HepG2 (cell line): ENCODE results near the gene MEX3B. TPM values are rescaled to one million over a fixed set of nuclear protein-coding genes. Genes with fewer than 3 reads are reported as not detected.

Source experiments
- AGO2 ChIP-seq: fragments of 200-400 bp; formaldehyde crosslinking; optimal IDR thresholded peaks from 2 replicates; pipeline ENCODE3; 2017; ENCODE audit warnings: mild to moderate bottlenecking, low read depth, low read length, moderate library complexity
- BHLHE40 ChIP-seq: IDR thresholded peaks from 2 replicates; pipeline ENCODE4 v1.6.1; 2011; ENCODE audit warnings: low read length, improper control_type of control experiment
- JARID2 ChIP-seq: sonication (generic); formaldehyde crosslinking; IDR thresholded peaks from 2 replicates; pipeline ENCODE4 v1.8.1; 2023; ENCODE audit warnings: missing genetic modification reagents, inconsistent platforms; ENCODE audit not compliant: insufficient replicate concordance
- KLF12 ChIP-seq: sonication (generic); formaldehyde crosslinking; IDR thresholded peaks from 2 replicates; pipeline ENCODE4 v1.4.0; 2020; ENCODE audit warnings: missing genetic modification reagents, borderline replicate concordance
- MTF2 ChIP-seq: sonication (generic); formaldehyde crosslinking; IDR thresholded peaks from 2 replicates; pipeline ENCODE4 v1.5.0; 2020; ENCODE audit warnings: missing genetic modification reagents, borderline replicate concordance
- NFYC ChIP-seq: IDR thresholded peaks from 2 replicates; pipeline ENCODE4 v1.6.1; 2016; ENCODE audit warnings: missing genetic modification reagents, missing compliant biosample characterization
- NKX3-1 ChIP-seq: sonication (generic); formaldehyde crosslinking; IDR thresholded peaks from 2 replicates; pipeline ENCODE4 v1.5.0; 2020; ENCODE audit warnings: missing genetic modification reagents
- POLR2G ChIP-seq: fragments of 200-400 bp; formaldehyde crosslinking; IDR thresholded peaks from 2 replicates; pipeline ENCODE4 v1.6.1; 2018; ENCODE audit warnings: mild to moderate bottlenecking, low read depth, low read length, moderate library complexity
- SALL2 ChIP-seq: sonication (generic); formaldehyde crosslinking; IDR thresholded peaks from 2 replicates; pipeline ENCODE4 v1.8.1; 2023; ENCODE audit warnings: mild to moderate bottlenecking, missing genetic modification reagents, inconsistent platforms
- SATB2 ChIP-seq: sonication (generic); formaldehyde crosslinking; IDR thresholded peaks from 2 replicates; pipeline ENCODE4 v1.5.0; 2020; ENCODE audit warnings: missing genetic modification reagents
- SMAD1 ChIP-seq: sonication (generic); formaldehyde crosslinking; IDR thresholded peaks from 2 replicates; pipeline ENCODE4 v1.4.0; 2020; ENCODE audit warnings: missing genetic modification reagents, low read depth, mild to moderate bottlenecking, borderline replicate concordance
- SP1 ChIP-seq, 2 experiments: fragments of 450-650 bp in 1 of 2; sonication (generic) in 1 of 2; formaldehyde crosslinking in 1 of 2; IDR thresholded peaks; 2 replicates each; pipeline versions ENCODE4 v1.4.0 to v1.6.1; 2016 to 2020; ENCODE audit warnings: missing genetic modification reagents in 1 of 2
- SSRP1 ChIP-seq: IDR thresholded peaks from 2 replicates; pipeline ENCODE4 v1.6.1; 2016; ENCODE audit warnings: control low read depth
- XRCC5 ChIP-seq: fragments of 200-400 bp; formaldehyde crosslinking; optimal IDR thresholded peaks from 2 replicates; pipeline ENCODE3; 2017; ENCODE audit warnings: mild to moderate bottlenecking, low read length
- ZFY ChIP-seq: sonication (generic); formaldehyde crosslinking; IDR thresholded peaks from 2 replicates; pipeline ENCODE4 v1.4.0; 2020; ENCODE audit warnings: missing genetic modification reagents
- ZKSCAN1 ChIP-seq: fragments of 150-350 bp; IDR thresholded peaks from 2 replicates; pipeline ENCODE4 v1.6.1; 2014; ENCODE audit warnings: low read length
- ZNF616 ChIP-seq: sonication (generic); formaldehyde crosslinking; IDR thresholded peaks from 2 replicates; pipeline ENCODE4 v1.5.0; 2020; ENCODE audit warnings: low read depth, mild to moderate bottlenecking, missing genetic modification reagents
- ZNF891 ChIP-seq: sonication (generic); formaldehyde crosslinking; IDR thresholded peaks from 2 replicates; pipeline ENCODE4 v1.5.0; 2020; ENCODE audit warnings: mild to moderate bottlenecking, missing genetic modification reagents
- ZSCAN25 ChIP-seq: sonication (generic); formaldehyde crosslinking; IDR thresholded peaks from 2 replicates; pipeline ENCODE4 v1.8.0; 2022; ENCODE audit warnings: mild to moderate bottlenecking, missing genetic modification reagents
- polyA plus RNA-seq, 8 experiments: library from polyadenylated mRNA; depleted of rRNA in 3 of 8; stranded (reverse) in 7 of 8; unstranded in 1 of 8; fragments of >200 nt; fragmentation: Illumina TruSeq in 4 of 8; extraction: Trizol in 4 of 8; gene quantifications; 2 replicates each; pipeline versions ENCODE4 v1.2.1 to v1.2.3, GENCODE V29; 2011 to 2016; ENCODE audit warnings: low read depth in 4 of 8, missing spikeins in 1 of 8, mixed read lengths in 1 of 8; ENCODE audit not compliant: insufficient read depth in 1 of 8
- total RNA-seq, 5 experiments: library from RNA; depleted of rRNA; stranded (reverse); fragments of >200 nt; fragmentation: Illumina TruSeq; extraction: Trizol; gene quantifications; 2 replicates each; pipeline ENCODE4 v1.2.3, GENCODE V29; 2016; ENCODE audit warnings: low read depth in 1 of 5
- TF ChIP-seq, protein P1 (sequence below): sonication (generic); formaldehyde crosslinking; conservative IDR thresholded peaks from 2 replicates; pipeline ENCODE4 v1.4.0; 2020; ENCODE audit warnings: missing genetic modification reagents
- TF ChIP-seq, protein P2 (sequence below): sonication (generic); formaldehyde crosslinking; IDR thresholded peaks from 2 replicates; pipeline ENCODE4 v1.8.1; 2023; ENCODE audit warnings: mild to moderate bottlenecking, moderate library complexity, missing genetic modification reagents
- TF ChIP-seq, protein P3 (sequence below): sonication (generic); formaldehyde crosslinking; IDR thresholded peaks from 2 replicates; pipeline ENCODE4 v1.5.0; 2020; ENCODE audit warnings: missing genetic modification reagents, mild to moderate bottlenecking, borderline replicate concordance
- TF ChIP-seq, protein P4 (sequence below): sonication (generic); formaldehyde crosslinking; IDR thresholded peaks from 2 replicates; pipeline ENCODE4 v1.4.0; 2020; ENCODE audit warnings: missing genetic modification reagents

MEX3B gene
- total and polyA plus RNA-seq, 2 of the 13 experiments (the other 11 are each of a cell fraction or from before 2014, with no cell fraction given), result 0.48 to 0.62 TPM

DNA sequence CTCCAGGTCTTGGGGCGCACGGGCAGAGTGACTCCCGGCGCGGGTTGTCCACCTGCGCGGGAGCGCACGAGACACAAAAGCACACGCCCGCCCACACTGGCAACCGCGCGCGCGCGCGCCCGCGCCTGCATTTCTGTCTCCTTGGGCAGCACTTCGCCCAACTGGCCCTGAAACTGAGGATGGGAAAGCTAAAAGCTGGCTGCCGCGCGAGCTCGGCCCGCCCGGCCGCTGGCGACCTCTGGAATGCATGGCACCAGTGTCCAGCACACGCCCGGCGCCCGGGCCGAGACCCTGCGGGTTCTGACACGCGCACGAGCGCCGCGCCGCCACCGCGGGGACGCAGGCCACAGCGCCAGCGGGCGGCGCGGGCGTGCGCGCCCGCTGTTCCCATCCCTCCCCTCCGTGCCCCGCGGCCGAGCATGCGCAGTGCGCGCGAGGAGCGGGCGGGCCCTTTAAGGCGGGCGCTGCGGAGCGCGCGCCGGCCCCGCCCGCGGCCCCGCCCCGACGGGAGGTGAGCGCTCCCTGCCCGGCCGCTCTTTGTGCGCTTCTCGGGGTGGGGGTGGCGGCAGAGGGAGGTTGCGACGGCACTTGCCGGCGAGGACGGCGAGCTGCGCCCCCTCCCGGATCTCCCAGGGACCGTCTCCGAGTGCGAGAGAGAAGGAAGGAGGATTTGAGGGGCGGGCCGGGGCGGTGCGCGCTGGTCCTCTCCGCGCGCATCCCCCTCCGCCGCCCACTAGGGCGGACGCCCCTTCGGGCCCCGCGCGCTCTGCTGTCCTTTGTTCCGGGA is 1.0 kb upstream of the MEX3B start (continued):
- TF ChIP-seq XRCC5 (peak; percentile 42), MTF2 (CRISPR knock-in tag) (peak; percentile 46; the same call in 1 of the 2 replicates), JARID2 (CRISPR knock-in tag) (no peak), SALL2 (CRISPR knock-in tag) (peak; percentile 15; the same call in 1 of the 2 replicates), SP1 (IDR thresholded peaks at IDR 0.05) (no peak), SP1 (CRISPR knock-in tag; IDR thresholded peaks at IDR 0.05) (0 out of 2 replicates have a peak, but pooled peaks have one; percentile 19), AGO2 (peak; percentile 48), SSRP1 (no peak), ZSCAN25 (0 out of 2 replicates have a peak, but pooled peaks have one; percentile 40), SMAD1 (CRISPR knock-in tag) (0 out of 2 replicates have a peak, but pooled peaks have one; percentile 37), KLF12 (CRISPR knock-in tag) (peak; percentile 47; the same call in 1 of the 2 replicates), ZNF616 (CRISPR knock-in tag) (no peak), NFYC (CRISPR knock-in tag) (no peak), ZKSCAN1 (no peak), POLR2G (peak; percentile 58; the same call in 1 of the 2 replicates), SATB2 (CRISPR knock-in tag) (0 out of 2 replicates have a peak, but pooled peaks have one; percentile 45), BHLHE40 (0 out of 2 replicates have a peak, but pooled peaks have one; percentile 4), NKX3-1 (CRISPR knock-in tag) (0 out of 2 replicates have a peak, but pooled peaks have one; percentile 48), ZNF891 (CRISPR knock-in tag) (no peak), ZFY (CRISPR knock-in tag) (peak; percentile 71)
- TF ChIP-seq, protein P1, sequence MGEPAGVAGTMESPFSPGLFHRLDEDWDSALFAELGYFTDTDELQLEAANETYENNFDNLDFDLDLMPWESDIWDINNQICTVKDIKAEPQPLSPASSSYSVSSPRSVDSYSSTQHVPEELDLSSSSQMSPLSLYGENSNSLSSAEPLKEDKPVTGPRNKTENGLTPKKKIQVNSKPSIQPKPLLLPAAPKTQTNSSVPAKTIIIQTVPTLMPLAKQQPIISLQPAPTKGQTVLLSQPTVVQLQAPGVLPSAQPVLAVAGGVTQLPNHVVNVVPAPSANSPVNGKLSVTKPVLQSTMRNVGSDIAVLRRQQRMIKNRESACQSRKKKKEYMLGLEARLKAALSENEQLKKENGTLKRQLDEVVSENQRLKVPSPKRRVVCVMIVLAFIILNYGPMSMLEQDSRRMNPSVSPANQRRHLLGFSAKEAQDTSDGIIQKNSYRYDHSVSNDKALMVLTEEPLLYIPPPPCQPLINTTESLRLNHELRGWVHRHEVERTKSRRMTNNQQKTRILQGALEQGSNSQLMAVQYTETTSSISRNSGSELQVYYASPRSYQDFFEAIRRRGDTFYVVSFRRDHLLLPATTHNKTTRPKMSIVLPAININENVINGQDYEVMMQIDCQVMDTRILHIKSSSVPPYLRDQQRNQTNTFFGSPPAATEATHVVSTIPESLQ, result no peak
- TF ChIP-seq, protein P2, sequence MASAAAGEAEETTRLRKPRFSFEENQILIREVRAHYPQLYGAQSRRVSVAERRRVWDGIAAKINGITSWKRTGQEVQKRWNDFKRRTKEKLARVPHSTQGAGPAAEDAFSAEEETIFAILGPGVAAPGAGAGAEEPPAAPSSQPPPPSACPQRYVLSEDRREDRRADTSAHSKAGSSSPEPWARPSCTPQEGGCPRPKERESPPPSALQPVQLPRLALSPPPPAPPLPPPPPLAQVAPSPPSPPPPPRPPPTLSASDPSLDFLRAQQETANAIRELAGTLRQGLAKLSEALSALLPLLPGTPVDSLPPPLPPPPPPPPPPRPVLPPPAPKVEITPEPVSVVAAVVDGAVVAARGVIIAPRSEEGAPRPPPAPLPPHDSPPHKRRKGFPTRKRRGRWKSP, result peak; percentile 71; the same call in 1 of the 2 replicates
- TF ChIP-seq, protein P3, sequence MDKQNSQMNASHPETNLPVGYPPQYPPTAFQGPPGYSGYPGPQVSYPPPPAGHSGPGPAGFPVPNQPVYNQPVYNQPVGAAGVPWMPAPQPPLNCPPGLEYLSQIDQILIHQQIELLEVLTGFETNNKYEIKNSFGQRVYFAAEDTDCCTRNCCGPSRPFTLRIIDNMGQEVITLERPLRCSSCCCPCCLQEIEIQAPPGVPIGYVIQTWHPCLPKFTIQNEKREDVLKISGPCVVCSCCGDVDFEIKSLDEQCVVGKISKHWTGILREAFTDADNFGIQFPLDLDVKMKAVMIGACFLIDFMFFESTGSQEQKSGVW, result no peak
- TF ChIP-seq, protein P4, sequence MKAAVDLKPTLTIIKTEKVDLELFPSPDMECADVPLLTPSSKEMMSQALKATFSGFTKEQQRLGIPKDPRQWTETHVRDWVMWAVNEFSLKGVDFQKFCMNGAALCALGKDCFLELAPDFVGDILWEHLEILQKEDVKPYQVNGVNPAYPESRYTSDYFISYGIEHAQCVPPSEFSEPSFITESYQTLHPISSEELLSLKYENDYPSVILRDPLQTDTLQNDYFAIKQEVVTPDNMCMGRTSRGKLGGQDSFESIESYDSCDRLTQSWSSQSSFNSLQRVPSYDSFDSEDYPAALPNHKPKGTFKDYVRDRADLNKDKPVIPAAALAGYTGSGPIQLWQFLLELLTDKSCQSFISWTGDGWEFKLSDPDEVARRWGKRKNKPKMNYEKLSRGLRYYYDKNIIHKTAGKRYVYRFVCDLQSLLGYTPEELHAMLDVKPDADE, result 0 out of 2 replicates have a peak, but pooled peaks have one; percentile 46
